Measurements from ENCODE around the gene ULK2. TPM values are rescaled to one million over a fixed set of nuclear protein-coding genes. Genes with fewer than 3 reads are reported as not detected.

Gene ULK2
- total and polyA plus RNA-seq, 2 of the 13 experiments (the other 11 are each of a cell fraction or from before 2014, with no cell fraction given) = 0.01 TPM; not detected in 1

- TF ChIP-seq SNRNP70 (IDR thresholded peaks at IDR 0.05; ENCODE audit: low read depth, low read length) = no peak
- no peak for TF ChIP-seq ZNF709 (CRISPR knock-in tag; IDR thresholded peaks at IDR 0.05)
- TF ChIP-seq HMGXB3 (CRISPR knock-in tag; IDR thresholded peaks at IDR 0.05; ENCODE audit: borderline replicate concordance) = no peak
- no peak for TF ChIP-seq ATAD3A (CRISPR knock-in tag; IDR thresholded peaks at IDR 0.05)
- TF ChIP-seq SYNCRIP (IDR thresholded peaks at IDR 0.05; ENCODE audit: insufficient read depth, low read depth, low read length) = no peak
- TF ChIP-seq SKIL (CRISPR knock-in tag; IDR thresholded peaks at IDR 0.05; ENCODE audit: borderline replicate concordance) = no peak
- no peak for TF ChIP-seq KLF6 (CRISPR knock-in tag; IDR thresholded peaks at IDR 0.05)
- no peak for TF ChIP-seq CBX1 (IDR thresholded peaks at IDR 0.05; ENCODE audit: low read depth)
- no peak for TF ChIP-seq ZNF619 (CRISPR knock-in tag; IDR thresholded peaks at IDR 0.05)
- no peak for TF ChIP-seq MTF2 (CRISPR knock-in tag; IDR thresholded peaks at IDR 0.05; ENCODE audit: borderline replicate concordance)
- no peak for TF ChIP-seq EED (CRISPR knock-in tag; IDR thresholded peaks at IDR 0.05)
- no peak for TF ChIP-seq NFYB (CRISPR knock-in tag; IDR thresholded peaks at IDR 0.05)
- no peak for TF ChIP-seq ZNF34 (CRISPR knock-in tag; IDR thresholded peaks at IDR 0.05; ENCODE audit: borderline replicate concordance)
- TF ChIP-seq FOXA3 (CRISPR knock-in tag; IDR thresholded peaks at IDR 0.05) = no peak
- TF ChIP-seq NFE2L1 (CRISPR knock-in tag; IDR thresholded peaks at IDR 0.05; ENCODE audit: borderline replicate concordance) = no peak
Measured at GRCh38 chr17:19750020-19750572, 117.6 kb downstream of the ULK2 start (continued).

Data from HepG2 (cell line).